GM18505 (cell line): Measurements from ENCODE around the gene IL6ST.

ENCODE experiments used
- ATAC-seq: cut with Tn5 transposase; IDR thresholded peaks from one replicate; pipeline ENCODE4 v1.9.1; 2021; ENCODE audit not compliant: unreplicated experiment
- POLR2A ChIP-seq: IDR thresholded peaks from 4 replicates; pipeline ENCODE4 v1.6.1; 2011; ENCODE audit warnings: borderline replicate concordance; ENCODE audit not compliant: insufficient read depth, insufficient read length; ENCODE audit errors: extremely low read depth

The IL6ST gene

GRCh38 chr5:55926476-55926875 lies 68.3 kb downstream of the IL6ST start:
- no peak for TF ChIP-seq POLR2A
- ATAC-seq: no peak

- ATAC-seq: no peak
- TF ChIP-seq POLR2A: no peak
Measured at GRCh38 chr5:55925712-55926111, 69.1 kb downstream of the IL6ST start.

- no peak for ATAC-seq
Measured at GRCh38 chr5:55925181-55925580, 69.6 kb downstream of the IL6ST start.

GRCh38 chr5:55924744-55925143 lies 70.0 kb downstream of the IL6ST start:
- no peak for TF ChIP-seq POLR2A
- ATAC-seq: no peak

More at GRCh38 chr5:55925181-55925580, 69.6 kb downstream of the IL6ST start:
- TF ChIP-seq POLR2A: no peak

GRCh38 chr5:55923865-55924500 lies 70.8 kb downstream of the IL6ST start:
- no peak for TF ChIP-seq POLR2A
- ATAC-seq: no peak

- no peak for ATAC-seq
- no peak for TF ChIP-seq POLR2A
Measured at GRCh38 chr5:55923177-55923771, 71.5 kb downstream of the IL6ST start.

- no peak for TF ChIP-seq POLR2A
- no peak for ATAC-seq
Measured at GRCh38 chr5:55921617-55922016, 73.1 kb downstream of the IL6ST start.

GRCh38 chr5:55920784-55921183 lies 74.0 kb downstream of the IL6ST start:
- TF ChIP-seq POLR2A: no peak
- ATAC-seq: no peak

GRCh38 chr5:55919625-55920024 lies 75.1 kb downstream of the IL6ST start:
- no peak for TF ChIP-seq POLR2A
- ATAC-seq: no peak

- no peak for ATAC-seq
- no peak for TF ChIP-seq POLR2A
Measured at GRCh38 chr5:55918087-55919035, 76.4 kb downstream of the IL6ST start.

- ATAC-seq: no peak
- no peak for TF ChIP-seq POLR2A
Measured at GRCh38 chr5:55917402-55918086, 77.2 kb downstream of the IL6ST start.

GRCh38 chr5:55916986-55917385 lies 77.8 kb downstream of the IL6ST start:
- ATAC-seq: no peak

GRCh38 chr5:55915783-55916182 lies 79.0 kb downstream of the IL6ST start:
- TF ChIP-seq POLR2A: no peak
- ATAC-seq: no peak

More at GRCh38 chr5:55916986-55917385, 77.8 kb downstream of the IL6ST start:
- no peak for TF ChIP-seq POLR2A
